ENCODE measurements around the gene OR4D2. TPM values are rescaled to one million over a fixed set of nuclear protein-coding genes. Genes with fewer than 3 reads are reported as not detected.
"Not testable (repeated sequence)": the region's sequence is repeated elsewhere in the genome, so short reads cannot be mapped to it uniquely, and the experiment has no call there.

Gene OR4D2
- total RNA-seq, 1 experiment from 2014 or later, result not detected

- H3K4me2 ChIP-seq (ENCODE audit: low read length), result no peak overlapping the region
- DNase-seq, result peak; percentile 67
- H3K9ac ChIP-seq (ENCODE audit: low read length), result no peak overlapping the region
- ChIA-PET CTCF (no interaction called here), POLR2A (ENCODE audit: unreplicated experiment) (no interaction called here)
- H3K4me3 ChIP-seq (ENCODE audit: low read length), result no peak overlapping the region
- ATAC-seq, result peak; percentile 93
- H2AFZ ChIP-seq (ENCODE audit: low read length), result no peak overlapping the region
- H3K9me3 ChIP-seq (ENCODE audit: low read length), result no peaks in the 10 kb centered on the region
- H3K27me3 ChIP-seq (ENCODE audit: low read length), result peaks cover 82% of the 10 kb centered on the region
- TF ChIP-seq CTCF (conservative IDR thresholded peaks at IDR 0.05; ENCODE audit: low read depth, low read length) (peak; percentile 85), EZH2 (IDR thresholded peaks at IDR 0.05; ENCODE audit: low read length, unreplicated experiment) (no peak)
- intact Hi-C loops (cut with micrococcal nuclease), result no loop called here
- H3K79me2 ChIP-seq (ENCODE audit: low read length), result no peaks in the 10 kb centered on the region
- H3K9me2 ChIP-seq (replicated peaks; ENCODE audit: low read length), result no peaks in the 10 kb centered on the region
- no peaks in the 10 kb centered on the region for H3K4me1 ChIP-seq (ENCODE audit: insufficient read depth, low read length)
- H3K36me3 ChIP-seq (ENCODE audit: low read depth, low read length), result no peaks in the 10 kb centered on the region
- H4K20me1 ChIP-seq (ENCODE audit: low read length), result no peaks in the 10 kb centered on the region
- BruUV-seq (replicated peaks), result no TSS peak
- H3F3A ChIP-seq (ENCODE audit: low read length, unreplicated experiment), result peaks cover 4% of the 10 kb centered on the region
- H3K27ac ChIP-seq (ENCODE audit: low read length), result no peak overlapping the region
These were observed 30.0 kb upstream of the OR4D2 start for GRCh38 chr17:58136669-58137279.

GRCh38 chr17:58141505-58141904 lies 25.3 kb upstream of the OR4D2 start:
- BruUV-seq (replicated peaks), result no TSS peak
- H3K79me2 ChIP-seq (ENCODE audit: low read length), result no peaks in the 10 kb centered on the region
- TF ChIP-seq CTCF (conservative IDR thresholded peaks at IDR 0.05; ENCODE audit: low read depth, low read length) (no peak), EZH2 (IDR thresholded peaks at IDR 0.05; ENCODE audit: low read length, unreplicated experiment) (no peak), EZH2phosphoT487 (IDR thresholded peaks at IDR 0.05; ENCODE audit: borderline replicate concordance, low read length) (no peak)
- 0 out of 2 replicates have a peak, but pooled peaks cover 3% of the 10 kb centered on the region for H3K36me3 ChIP-seq (ENCODE audit: low read depth, low read length)
- ATAC-seq (no peak), DNase-seq (no peak)
- H3K9ac ChIP-seq (ENCODE audit: low read length), result no peak overlapping the region
- H3K4me1 ChIP-seq (ENCODE audit: insufficient read depth, low read length), result no peaks in the 10 kb centered on the region
- ChIA-PET POLR2A (ENCODE audit: unreplicated experiment) (no interaction called here), CTCF (no interaction called here)
- H3K4me3 ChIP-seq (ENCODE audit: low read length), result no peak overlapping the region
- intact Hi-C loops (cut with micrococcal nuclease), result no loop called here
- H2AFZ ChIP-seq (ENCODE audit: low read length), result no peak overlapping the region
- peaks cover 4% of the 10 kb centered on the region for H3F3A ChIP-seq (ENCODE audit: low read length, unreplicated experiment)
- no peaks in the 10 kb centered on the region for H4K20me1 ChIP-seq (ENCODE audit: low read length)
- H3K4me2 ChIP-seq (ENCODE audit: low read length), result no peak overlapping the region
- H3K9me3 ChIP-seq (ENCODE audit: low read length), result peaks cover 23% of the 10 kb centered on the region
- no peaks in the 10 kb centered on the region for H3K9me2 ChIP-seq (replicated peaks; ENCODE audit: low read length)
- no peak overlapping the region for H3K27ac ChIP-seq (ENCODE audit: low read length)
- peaks cover 72% of the 10 kb centered on the region for H3K27me3 ChIP-seq (ENCODE audit: low read length)

GRCh38 chr17:58143335-58143734 lies 23.4 kb upstream of the OR4D2 start:
- H3K4me3 ChIP-seq (ENCODE audit: low read length); H3F3A ChIP-seq (ENCODE audit: low read length, unreplicated experiment); DNase-seq; H4K20me1 ChIP-seq (ENCODE audit: low read length); H3K79me2 ChIP-seq (ENCODE audit: low read length); ATAC-seq; H2AFZ ChIP-seq (ENCODE audit: low read length); CTCF ChIA-PET; BruUV-seq (replicated peaks); H3K9ac ChIP-seq (ENCODE audit: low read length); H3K4me1 ChIP-seq (ENCODE audit: insufficient read depth, low read length); H3K36me3 ChIP-seq (ENCODE audit: low read depth, low read length); POLR2A ChIA-PET (ENCODE audit: unreplicated experiment); H3K27ac ChIP-seq (ENCODE audit: low read length); H3K9me2 ChIP-seq (replicated peaks; ENCODE audit: low read length); H3K4me2 ChIP-seq (ENCODE audit: low read length); intact Hi-C loops (cut with micrococcal nuclease): not testable (repeated sequence)
- Histone ChIP-seq H3K27me3 (ENCODE audit: low read length) (peaks cover 72% of the 10 kb centered on the region), H3K9me3 (ENCODE audit: low read length) (peaks cover 23% of the 10 kb centered on the region)

Measured in PC-3 (cell line).